IPS-18a (cell line): ENCODE results near the gene GMIP.
"Not testable (repeated sequence)": the region's sequence is repeated elsewhere in the genome, so short reads cannot be mapped to it uniquely, and the experiment has no call there.

Source experiments
- H3K27ac ChIP-seq: one replicate; pipeline ENCODE4 v1.5.1; 2013; ENCODE audit warnings: low read length
- H3K27me3 ChIP-seq: one replicate; pipeline ENCODE4 v1.6.1; 2013; ENCODE audit warnings: mild to moderate bottlenecking, low read length; ENCODE audit not compliant: control insufficient read depth, insufficient read depth
- H3K36me3 ChIP-seq: one replicate; pipeline ENCODE4 v1.6.1; 2013; ENCODE audit warnings: low read depth, low read length; ENCODE audit not compliant: control insufficient read depth
- H3K4me1 ChIP-seq: one replicate; pipeline ENCODE4 v1.6.1; 2013; ENCODE audit warnings: low read depth, low read length; ENCODE audit not compliant: control insufficient read depth
- H3K4me3 ChIP-seq: one replicate; pipeline ENCODE4 v1.5.1; 2013; ENCODE audit warnings: low read length
- H3K9ac ChIP-seq: one replicate; pipeline ENCODE4 v1.6.1; 2013; ENCODE audit warnings: mild to moderate bottlenecking, low read length, moderate library complexity
- H3K9me3 ChIP-seq: one replicate; pipeline ENCODE4 v1.6.1; 2013; ENCODE audit warnings: low read depth, low read length; ENCODE audit not compliant: control insufficient read depth

The GMIP gene

GRCh38 chr19:19670070-19670551 is 26.7 kb upstream of the GMIP start:
- Histone ChIP-seq H3K4me1 (peaks cover 9% of the 10 kb centered on the region), H3K9ac (peak overlapping the region; percentile 81), H3K27me3 (no peaks in the 10 kb centered on the region), H3K9me3 (no peaks in the 10 kb centered on the region), H3K36me3 (no peaks in the 10 kb centered on the region), H3K4me3 (peak overlapping the region; percentile 83), H3K27ac (no peak overlapping the region)

DNA sequence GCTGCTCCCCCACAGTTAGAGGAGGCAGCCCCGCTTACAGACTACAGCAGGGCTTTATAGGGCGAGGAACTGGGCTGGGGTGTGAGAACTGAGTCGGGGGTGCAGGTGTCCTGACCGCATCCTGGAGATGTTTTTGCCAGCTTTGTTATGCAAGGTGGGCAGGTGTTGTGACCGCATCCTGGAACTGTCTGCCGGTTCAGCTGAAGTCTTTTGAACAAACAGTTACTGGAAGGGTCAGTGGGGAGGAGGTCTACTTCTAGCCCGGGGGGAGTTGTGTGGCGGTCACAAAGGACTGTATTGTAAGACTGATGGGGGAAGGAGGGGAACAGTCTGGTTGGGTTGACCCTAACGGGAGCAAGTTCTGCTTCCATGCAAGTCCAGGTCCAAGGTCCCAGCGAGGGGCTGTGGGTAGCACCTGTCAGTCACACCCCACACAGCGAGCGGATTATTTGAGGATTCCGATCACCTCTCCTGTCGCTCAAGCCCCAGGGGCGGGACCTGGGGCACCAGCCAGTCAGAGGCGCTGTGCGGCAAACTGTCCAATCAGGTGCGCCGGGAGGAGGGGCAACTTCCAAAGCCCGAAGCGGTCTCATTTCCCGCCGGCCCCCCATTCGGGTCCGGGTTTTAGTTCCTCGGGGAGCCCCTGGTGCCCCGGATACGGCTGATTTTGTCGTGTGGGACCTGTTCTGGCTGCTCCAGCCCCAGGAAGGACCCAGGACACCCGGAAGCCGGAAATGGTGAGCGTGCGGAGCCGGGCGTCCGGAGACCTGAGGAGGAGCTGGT is 25.0 kb upstream of the GMIP start, which contains the start of gene ZNF101:
Gene ZNF101, plus strand, starts transcription at position 610 of the 783 bp plus-strand sequence. Its CDS starts 125 bp downstream, at position 735.
- peak within 1 kb of the TSS; percentile 83 for H3K4me3 ChIP-seq
- H3K27me3 ChIP-seq = no peaks in the 10 kb centered on the region
- peak within 1 kb of the TSS; percentile 42 for H3K27ac ChIP-seq
- H3K9me3 ChIP-seq = no peaks in the 10 kb centered on the region
- H3K9ac ChIP-seq = peak within 1 kb of the TSS; percentile 81
- no peaks in the 10 kb centered on the region for H3K36me3 ChIP-seq
- H3K4me1 ChIP-seq = peaks cover 9% of the 10 kb centered on the region

DNA sequence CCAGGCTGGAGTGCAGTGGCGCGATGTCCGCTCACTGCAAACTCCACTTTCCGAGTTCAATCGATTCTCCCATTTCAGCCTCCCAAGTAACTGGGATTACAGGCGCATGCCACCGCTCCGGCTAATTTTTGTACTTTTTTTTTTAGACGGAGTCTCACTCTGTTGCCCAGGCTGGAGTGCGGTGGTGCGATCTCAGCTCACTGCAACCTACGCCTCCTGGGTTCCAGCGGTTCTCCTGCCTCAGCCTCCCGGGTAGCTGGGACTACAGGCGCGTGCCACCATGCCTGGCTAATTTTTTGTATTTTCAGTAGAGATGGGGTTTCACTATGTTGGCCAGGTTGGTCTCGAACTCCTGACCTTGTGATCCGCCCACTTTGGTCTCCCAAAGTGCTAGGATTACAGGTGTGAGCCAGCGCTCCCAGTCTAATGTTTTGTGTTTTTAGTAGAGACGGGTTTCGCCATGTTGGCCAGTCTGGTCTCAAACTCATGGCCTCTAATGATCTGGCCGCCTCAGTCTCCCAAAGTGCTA is 22.0 kb upstream of the GMIP start:
- H3K27ac ChIP-seq, H3K4me3 ChIP-seq: not testable (repeated sequence)

DNA sequence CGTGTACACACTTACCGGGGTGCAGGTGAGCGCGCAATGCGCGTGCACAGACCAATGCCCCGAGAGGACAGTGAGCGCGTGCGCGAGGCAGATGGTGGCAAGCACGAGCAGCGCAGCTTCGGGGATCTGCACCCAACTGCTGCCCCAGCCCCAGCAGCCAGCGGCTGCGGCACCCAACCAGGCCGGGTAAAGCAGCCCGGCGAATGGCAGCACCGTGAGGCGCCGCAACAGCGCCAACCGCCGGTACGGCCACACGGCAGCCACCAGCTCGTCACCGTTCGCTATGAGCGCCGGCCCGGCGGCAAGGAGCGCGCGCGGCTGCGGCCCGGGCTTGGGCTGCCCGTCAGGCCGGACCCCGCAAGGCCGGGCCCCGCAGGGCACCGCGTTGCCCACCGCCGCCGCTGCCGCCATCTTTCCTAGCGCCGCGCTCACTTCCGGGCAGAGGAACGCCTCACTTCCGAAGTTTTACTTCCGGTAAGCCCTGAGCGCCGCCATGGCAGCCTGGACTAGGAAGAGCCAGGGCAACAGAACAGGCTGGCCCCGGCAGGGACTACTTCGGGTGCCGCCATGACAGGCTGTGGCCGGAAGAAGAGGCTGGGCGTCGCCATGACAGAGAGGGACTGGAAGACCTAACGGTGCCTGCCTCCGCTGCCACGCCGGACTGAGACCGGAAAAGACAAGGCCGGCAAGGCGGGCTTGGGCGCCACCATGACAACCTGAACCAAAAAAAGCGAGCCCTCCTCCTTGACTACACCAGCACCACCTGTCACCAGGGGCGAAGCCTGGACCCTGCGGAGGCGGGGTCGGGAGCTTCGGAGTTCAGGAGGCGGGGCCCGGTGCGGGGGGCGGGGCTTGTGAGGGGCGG is 20.0 kb upstream of the GMIP start, which contains the start of gene ATP13A1:
Gene ATP13A1, minus strand, starts transcription at position 421 of the 865 bp plus-strand sequence. Its CDS starts 10 bp downstream, at position 411.
- Histone ChIP-seq H3K9me3 (no peaks in the 10 kb centered on the region), H3K27me3 (no peaks in the 10 kb centered on the region), H3K4me1 (peaks cover 10% of the 10 kb centered on the region), H3K9ac (peak within 1 kb of the TSS; percentile 88), H3K27ac (peak within 1 kb of the TSS; percentile 84), H3K4me3 (peak within 1 kb of the TSS; percentile 82), H3K36me3 (peaks cover 11% of the 10 kb centered on the region)

More for the DNA sequence above, 22.0 kb upstream of the GMIP start:
- not testable (repeated sequence) for H3K9ac ChIP-seq, H3K9me3 ChIP-seq, H3K27me3 ChIP-seq, H3K36me3 ChIP-seq
- peaks cover 14% of the 10 kb centered on the region for H3K4me1 ChIP-seq

DNA sequence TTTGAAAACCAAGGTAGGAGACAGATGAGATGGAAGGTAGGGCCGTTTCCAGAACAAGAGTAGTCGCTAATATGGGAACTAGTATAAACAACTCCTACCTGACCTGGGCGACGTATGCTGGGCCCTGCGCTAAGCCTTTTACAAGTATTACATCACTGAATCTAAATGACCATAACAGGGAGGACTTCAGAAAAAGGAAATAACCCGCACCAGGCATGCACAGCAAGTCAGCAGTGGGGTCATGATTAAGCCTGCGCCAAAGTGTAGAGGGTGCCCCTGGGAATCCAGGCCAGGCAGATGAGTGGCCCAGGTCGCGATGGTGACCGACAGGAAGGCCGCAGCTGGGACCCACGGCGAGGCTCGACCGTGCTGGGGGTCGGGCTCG is 19.4 kb upstream of the GMIP start:
- peaks cover 17% of the 10 kb centered on the region for H3K36me3 ChIP-seq
- peaks cover 6% of the 10 kb centered on the region for H3K4me1 ChIP-seq
- H3K4me3 ChIP-seq = peak overlapping the region; percentile 82
- no peaks in the 10 kb centered on the region for H3K27me3 ChIP-seq
- H3K9ac ChIP-seq = peak overlapping the region; percentile 88
- no peak overlapping the region for H3K27ac ChIP-seq
- H3K9me3 ChIP-seq = no peaks in the 10 kb centered on the region

GRCh38 chr19:19662344-19662743 is 18.9 kb upstream of the GMIP start:
- peaks cover 6% of the 10 kb centered on the region for H3K4me1 ChIP-seq
- H3K4me3 ChIP-seq = peak overlapping the region; percentile 82
- H3K27ac ChIP-seq = no peak overlapping the region
- H3K27me3 ChIP-seq = no peaks in the 10 kb centered on the region
- peaks cover 22% of the 10 kb centered on the region for H3K36me3 ChIP-seq
- peak overlapping the region; percentile 88 for H3K9ac ChIP-seq
- no peaks in the 10 kb centered on the region for H3K9me3 ChIP-seq

GRCh38 chr19:19661675-19662251 is 18.3 kb upstream of the GMIP start:
- H3K27ac ChIP-seq = no peak overlapping the region
- H3K27me3 ChIP-seq = no peaks in the 10 kb centered on the region
- H3K9ac ChIP-seq = no peak overlapping the region
- no peak overlapping the region for H3K4me3 ChIP-seq
- peaks cover 6% of the 10 kb centered on the region for H3K4me1 ChIP-seq
- no peaks in the 10 kb centered on the region for H3K9me3 ChIP-seq
- H3K36me3 ChIP-seq = peaks cover 28% of the 10 kb centered on the region

DNA sequence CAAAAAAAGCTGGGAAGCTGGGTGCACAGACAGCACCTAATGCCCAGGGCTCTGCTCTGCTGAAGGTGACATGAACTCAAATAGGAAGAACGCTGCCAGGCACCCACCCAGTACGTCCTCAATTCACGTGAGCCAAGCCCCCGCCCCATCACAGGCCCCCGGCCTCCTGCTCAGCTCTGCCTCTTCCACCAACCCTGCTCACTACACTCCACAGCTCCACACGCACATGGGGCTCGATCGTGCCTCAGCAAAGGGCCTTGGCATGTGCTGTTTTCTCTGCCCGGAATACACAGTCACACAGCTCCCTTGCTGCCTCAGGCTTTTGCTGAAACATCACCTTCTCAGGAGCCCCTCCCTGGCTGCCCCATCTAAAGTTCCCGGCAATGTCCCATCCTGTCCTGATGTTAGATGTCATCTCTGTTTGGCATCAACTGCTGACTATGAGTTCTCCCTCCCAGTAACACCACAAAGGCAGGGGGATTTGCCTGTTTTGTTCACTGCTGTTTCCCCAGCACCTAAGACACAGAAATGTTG is 17.8 kb upstream of the GMIP start:
- no peaks in the 10 kb centered on the region for H3K27me3 ChIP-seq
- H3K9ac ChIP-seq = no peak overlapping the region
- peaks cover 34% of the 10 kb centered on the region for H3K36me3 ChIP-seq
- H3K4me3 ChIP-seq = no peak overlapping the region
- no peaks in the 10 kb centered on the region for H3K9me3 ChIP-seq
- H3K27ac ChIP-seq = no peak overlapping the region
- peaks cover 6% of the 10 kb centered on the region for H3K4me1 ChIP-seq

- no peak overlapping the region for H3K4me3 ChIP-seq
- H3K27me3 ChIP-seq = no peaks in the 10 kb centered on the region
- no peaks in the 10 kb centered on the region for H3K9me3 ChIP-seq
- no peak overlapping the region for H3K9ac ChIP-seq
- peaks cover 6% of the 10 kb centered on the region for H3K4me1 ChIP-seq
- peaks cover 48% of the 10 kb centered on the region for H3K36me3 ChIP-seq
- H3K27ac ChIP-seq = no peak overlapping the region
Observed at GRCh38 chr19:19659646-19660245, 16.3 kb upstream of the GMIP start.

GRCh38 chr19:19657397-19657783 is 13.9 kb upstream of the GMIP start:
- Histone ChIP-seq H3K9me3 (no peaks in the 10 kb centered on the region), H3K9ac (no peak overlapping the region), H3K27ac (no peak overlapping the region), H3K36me3 (peaks cover 72% of the 10 kb centered on the region), H3K4me3 (no peak overlapping the region), H3K4me1 (peaks cover under 1% of the 10 kb centered on the region), H3K27me3 (no peaks in the 10 kb centered on the region)
